GM19043 (cell line): ENCODE measurements around the gene OR52N1.

Experiments used
- ATAC-seq: cut with Tn5 transposase; IDR thresholded peaks from one replicate; pipeline ENCODE4 v1.9.1; 2021; ENCODE audit warnings: low read depth; ENCODE audit not compliant: unreplicated experiment

The OR52N1 gene

DNA sequence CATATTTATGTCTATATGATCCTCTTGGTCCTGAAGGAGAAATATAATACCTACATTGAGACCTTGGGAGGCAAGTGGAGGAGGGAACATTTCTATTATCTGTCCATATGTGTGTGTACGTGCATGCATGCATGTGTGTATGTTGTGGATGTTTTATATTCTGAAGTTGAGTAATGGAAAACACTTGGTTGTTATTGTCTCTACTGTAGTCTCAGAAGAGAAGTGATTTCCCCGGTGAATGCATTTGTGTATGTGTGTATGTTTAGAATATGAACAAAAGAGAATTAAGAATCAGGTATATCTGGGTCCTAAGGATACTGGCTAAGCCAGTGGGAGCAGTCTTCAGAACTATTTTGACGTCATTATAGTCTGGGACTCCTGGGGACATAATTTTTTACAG, at the start of gene OR52N1:
Gene OR52N1, minus strand, starts transcription at position 101 of the 400 bp plus-strand sequence. CDS start 2,449 bp downstream, outside the sequence.
- ATAC-seq: no peak

DNA sequence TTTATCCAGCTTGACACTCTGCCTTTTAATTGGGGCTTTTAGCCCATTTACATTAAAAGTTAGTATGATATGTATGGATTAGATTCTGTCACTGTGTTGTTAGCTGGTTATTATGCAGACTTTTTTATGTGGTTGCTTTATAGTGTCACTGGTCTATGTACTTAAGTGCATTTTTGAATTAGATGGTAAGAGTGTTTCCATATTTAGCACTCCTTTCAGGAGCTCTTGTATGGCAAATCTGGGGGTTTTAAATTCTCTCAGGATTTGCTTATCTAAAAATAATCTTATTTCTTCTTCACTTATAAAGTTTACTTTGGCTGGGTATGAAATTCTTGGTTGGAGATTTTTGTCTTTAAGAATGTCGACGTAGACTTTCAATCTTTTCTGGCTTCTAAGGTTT, 46.6 kb upstream of the OR52N1 start:
- no peak for ATAC-seq

DNA sequence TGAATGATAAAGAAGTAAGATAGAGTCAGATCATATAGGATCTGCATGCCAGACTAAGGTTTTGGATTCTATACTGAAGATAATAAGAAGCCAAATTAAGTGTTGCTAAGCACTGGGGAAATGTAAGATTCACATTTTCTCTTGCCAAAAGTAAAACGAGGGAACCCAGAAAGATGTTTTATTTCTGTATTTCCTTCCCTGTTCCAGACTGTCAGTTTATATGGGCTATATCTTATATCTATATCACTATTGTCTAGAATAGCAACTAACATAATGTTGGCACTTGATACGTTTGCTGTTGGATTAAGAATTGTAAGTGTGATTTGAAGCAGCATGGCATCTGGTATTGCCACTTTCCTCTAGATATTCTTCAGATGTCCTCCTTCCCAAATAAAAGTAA, 42.4 kb upstream of the OR52N1 start:
- ATAC-seq: no peak

DNA sequence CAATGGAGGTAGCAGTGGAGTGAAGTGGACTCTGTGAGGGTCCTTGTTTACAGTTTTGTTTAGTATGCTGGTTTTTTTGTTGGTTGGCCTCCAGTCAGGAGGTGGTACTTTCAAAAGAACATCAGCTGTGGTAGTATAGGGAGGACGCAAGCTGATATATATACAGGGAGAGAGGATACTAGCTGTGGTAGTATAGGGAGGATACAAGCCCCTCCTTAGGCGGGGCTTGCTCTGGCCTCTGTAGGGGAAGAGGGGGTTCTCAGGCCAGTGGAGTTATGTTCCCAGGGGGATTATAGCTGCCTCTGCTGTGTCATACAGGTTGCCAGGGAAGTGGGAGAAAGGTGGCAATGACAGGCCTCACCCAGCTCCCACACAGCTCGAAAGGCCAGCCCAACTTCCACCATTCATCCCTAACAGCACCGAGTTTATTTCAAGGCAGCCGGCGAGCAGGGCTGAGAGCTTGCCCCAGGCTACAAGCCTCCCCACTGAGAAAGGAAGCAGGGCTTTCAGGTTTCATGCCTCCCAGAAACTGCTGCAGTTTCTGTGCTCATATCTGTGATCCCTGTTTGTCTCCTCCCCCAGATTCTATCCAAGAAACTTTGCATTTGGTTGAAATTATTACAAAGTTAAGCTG, 40.2 kb upstream of the OR52N1 start:
- no peak for ATAC-seq

DNA sequence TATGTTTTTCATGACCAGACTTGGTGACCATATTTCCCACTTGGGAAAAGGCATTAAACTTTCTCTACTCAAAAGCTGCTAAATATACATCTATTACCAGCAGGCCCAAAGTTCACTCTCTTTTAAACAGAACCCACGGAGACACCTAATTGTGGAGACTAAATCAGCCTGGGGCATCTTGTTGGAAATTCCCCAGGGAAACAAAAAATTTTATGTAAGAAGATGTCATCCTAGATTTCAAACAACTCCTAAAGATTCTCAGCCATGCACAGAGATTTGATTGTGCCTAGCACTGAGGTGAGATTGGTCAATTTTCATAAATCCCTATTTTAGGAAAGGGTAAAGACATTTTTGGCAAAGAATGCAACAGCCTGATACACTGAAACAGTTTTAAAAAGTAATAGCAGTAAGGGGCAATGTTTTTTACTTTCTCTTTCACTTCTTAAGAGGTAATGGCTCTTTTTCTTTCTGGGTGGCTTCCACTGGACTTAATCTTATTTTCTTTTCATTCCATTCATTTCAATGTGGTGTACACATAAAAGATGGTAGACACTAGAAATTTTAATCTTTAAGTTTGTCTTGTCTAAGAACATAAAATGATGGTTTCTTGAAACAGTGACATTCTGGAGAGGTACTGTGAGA, 27.3 kb upstream of the OR52N1 start:
- ATAC-seq: peak; percentile 64

DNA sequence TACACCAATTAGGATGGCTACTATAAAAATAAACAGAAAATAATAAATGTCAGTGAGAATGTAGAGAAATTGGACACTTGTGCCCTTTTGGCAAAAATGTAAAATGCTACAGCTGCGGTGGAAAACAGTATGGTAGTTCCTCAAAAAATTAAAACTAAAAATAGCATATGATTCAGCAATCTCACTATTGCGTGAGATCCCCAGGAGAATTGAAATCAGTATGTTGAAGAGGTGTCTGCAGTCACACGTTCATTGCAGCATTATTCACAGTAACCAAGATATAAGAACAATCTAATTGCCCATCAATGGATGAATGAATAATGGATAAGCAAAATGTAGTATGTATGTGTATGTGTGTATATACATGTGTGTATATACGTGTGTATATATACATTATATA, 24.5 kb upstream of the OR52N1 start:
- no peak for ATAC-seq

DNA sequence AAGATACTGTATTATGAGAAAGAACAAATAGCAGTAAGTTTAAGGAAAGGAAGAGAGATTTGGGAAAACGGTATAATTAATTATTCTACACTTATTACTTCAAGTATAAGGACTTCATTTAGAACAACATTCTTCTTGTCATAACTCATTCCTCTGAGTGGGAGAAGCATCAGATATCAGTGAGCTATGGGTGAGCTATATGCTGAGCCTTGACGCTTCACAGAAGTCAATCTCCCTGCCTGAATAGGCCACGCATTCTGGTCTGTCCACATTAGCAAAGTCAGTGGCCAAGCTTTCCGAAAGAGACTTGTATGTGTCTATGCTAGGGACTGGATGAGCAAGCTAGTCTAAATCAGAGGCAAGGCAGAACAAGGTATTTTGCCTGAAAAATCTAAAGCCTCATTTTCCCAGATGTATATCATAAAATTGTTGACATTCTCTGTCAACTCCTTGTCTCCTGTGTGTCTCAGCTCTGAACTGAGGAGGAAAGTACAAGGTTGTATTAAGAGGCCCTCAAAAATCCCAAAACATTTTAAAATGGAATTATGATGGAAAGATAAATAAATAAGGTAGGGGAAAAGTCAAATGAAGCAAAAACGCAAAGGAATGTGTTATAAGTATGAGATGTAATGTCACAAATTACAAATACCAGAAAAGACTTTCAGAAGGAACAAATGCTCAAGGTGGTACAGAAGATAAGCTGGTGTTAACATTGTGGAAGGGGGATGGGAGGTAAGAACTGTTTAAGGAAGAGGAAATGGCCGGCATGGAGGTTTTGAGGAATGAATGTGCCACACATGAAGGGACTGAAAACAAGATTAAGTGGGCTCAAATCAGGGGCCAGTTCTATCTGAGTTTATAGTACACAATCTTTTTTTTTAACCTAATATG, 19.1 kb upstream of the OR52N1 start:
- ATAC-seq: no peak

DNA sequence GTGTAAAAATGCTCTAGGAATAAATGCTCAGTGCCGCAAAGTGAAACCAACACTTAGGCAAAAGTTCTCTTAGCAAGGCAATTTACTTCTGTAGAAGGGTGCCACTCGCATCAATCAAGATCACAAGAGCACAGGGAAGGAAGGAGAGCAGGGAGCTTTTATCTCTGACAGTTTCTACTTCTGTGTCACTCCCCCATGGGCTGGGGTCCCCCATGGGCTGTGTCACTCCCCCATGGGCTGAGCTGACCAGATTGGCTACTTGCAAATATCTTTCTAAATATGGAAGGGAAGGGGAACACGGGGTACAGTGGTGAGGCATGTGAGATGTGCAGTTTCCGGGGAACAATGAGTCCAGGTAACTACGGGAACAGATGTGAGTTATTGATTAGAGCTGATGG, 18.1 kb upstream of the OR52N1 start:
- ATAC-seq: peak; percentile 17

DNA sequence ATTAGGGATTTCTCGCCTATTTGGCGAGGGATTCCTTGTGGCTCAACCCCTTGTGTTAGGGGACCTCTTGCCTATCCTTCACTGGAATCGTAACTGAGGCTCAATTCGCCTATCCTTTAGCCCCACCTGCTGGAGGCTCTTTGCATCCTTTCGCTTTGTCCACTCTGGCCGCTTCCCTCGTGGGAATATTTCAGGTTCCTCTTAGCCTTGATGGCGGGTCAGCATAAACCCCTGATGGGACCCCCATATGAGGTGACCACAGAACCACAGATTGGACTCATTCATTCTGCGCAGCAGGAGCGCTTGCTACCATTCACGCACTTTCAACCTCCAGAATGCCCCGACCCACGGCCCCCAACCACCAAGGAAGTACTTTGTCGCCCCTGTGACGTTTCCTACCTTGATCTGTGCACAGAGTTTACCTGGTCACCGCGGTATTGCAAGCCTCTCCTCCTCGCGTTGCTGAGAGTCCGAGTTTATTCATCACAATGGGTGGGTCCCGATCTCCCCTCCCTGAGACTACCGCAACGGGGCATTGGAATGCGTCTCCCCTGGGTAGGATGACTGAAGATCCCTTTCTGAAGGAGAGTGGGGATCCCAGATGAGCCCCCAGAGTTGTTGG, 17.5 kb upstream of the OR52N1 start, which contains the start of gene OR52N2:
Gene OR52N2, plus strand, starts transcription at position 425 of the 622 bp plus-strand sequence. CDS start 11,412 bp downstream, outside the sequence.
- ATAC-seq: peak; percentile 85

DNA sequence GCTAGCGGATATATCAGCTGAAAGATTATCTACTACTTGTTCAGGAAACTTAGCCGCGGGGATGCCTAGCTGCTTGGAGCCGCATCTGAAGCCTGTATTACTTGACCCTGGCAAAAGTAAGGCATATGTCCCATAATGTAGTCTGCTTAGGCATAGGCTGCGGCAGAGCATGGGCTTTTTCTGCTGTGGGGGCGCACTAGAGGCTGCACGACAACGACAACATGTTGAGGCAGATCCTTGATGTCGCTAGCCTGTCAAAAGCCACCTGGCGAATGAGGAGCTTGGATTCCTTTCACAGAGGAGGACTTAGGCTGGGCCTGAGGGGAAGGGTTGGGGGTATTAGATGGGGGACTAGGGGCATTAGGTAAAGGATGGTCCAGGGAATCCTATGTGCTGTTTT, 16.5 kb upstream of the OR52N1 start:
- no peak for ATAC-seq

DNA sequence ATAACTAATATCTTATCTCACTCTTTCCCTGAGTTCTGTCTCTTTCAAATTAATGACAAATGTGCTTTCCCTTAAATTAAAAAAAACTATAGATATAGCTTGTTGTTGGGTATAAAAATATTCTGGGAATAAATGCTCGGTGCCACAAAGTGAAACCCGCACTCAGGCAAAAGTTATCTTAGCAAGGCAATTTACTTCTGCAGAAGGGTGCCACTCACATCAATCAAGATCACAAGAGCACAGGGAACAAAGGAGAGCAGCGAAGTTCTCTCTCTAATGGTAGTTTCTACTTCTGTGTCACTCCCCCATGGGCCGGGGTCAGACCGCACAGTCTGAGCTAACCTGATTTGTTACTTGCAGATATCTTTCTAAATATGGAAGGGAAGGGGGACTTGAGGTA, 12.9 kb upstream of the OR52N1 start:
- no peak for ATAC-seq

DNA sequence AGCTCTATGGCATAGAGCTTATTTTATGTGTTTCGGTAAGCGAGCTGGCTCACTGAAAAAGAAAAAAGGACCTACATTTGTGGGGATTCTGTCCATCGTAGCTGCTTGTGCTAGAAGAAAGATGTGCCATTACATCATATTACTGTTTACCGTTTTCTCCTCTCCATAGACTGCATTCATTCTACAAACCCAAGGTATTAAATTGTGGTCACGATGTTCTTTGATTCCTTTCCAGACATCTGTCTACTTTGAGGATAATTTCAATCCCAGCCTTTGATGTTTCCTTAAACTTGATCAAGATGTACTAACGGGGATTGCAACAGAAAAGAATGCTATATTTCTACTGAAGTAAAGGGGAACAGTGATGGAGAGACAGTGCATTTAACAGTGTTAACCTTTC, 5.5 kb upstream of the OR52N1 start:
- no peak for ATAC-seq

DNA sequence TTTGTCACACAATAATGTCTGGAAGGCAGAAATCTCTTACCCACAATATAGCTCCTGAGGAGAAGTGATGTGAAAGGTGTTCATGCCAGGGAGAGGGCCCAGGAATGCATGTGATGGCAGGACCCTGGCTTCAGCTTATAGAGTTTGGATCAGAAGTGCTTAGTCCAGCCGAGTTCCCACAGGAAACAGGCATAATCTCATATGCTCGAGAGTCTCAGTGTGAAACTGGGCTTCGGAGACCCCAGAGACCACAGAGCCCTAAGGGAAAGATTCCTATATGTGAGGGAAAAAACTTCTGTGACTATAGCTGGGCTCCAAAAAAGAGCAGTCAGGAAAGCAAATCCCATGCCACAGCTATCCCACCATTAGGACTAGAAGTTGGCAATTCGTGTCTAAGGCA, 7.8 kb downstream of the OR52N1 start, which contains the start of gene OR52N5:
Gene OR52N5, minus strand, starts transcription at position 101 of the 400 bp plus-strand sequence. CDS start 4,721 bp downstream, outside the sequence.
- ATAC-seq: no peak

DNA sequence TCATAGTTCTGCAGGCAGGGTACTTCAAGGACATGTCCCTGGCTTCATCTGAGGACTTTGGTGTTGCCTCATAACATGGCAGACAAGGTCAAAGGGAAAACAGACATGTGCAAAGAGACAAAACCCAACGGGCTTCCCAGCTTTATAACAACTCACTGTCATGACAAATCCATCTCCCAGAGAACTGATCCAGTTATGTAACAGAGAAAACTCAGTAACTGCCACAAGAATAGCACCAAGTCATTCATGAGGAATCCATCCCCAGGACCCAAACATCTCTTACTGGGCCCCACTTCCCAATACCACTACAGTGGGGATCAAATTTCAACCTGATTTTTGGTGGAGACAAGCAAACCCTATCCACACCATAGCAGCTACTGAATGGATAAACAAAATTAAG, 24.0 kb downstream of the OR52N1 start:
- no peak for ATAC-seq

DNA sequence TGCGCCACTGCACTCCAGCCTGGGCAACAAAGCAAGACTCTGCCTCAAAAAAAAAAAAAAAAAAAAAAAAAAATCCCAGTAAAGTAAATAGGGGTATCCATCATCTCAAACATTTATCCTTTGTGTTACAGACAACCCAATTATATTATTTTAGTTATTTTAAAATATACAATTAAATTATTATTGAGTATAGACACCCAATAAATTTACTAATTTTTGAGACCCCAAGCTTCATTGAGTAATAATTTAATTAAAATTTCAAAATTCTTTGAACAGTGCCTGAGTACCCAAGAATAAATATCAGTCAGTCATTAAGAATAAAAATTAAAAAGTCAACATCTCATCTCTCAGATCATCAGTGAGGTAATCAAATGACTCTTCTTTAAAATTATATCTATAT, 37.1 kb downstream of the OR52N1 start, which contains the start of gene OR52N4:
Gene OR52N4, plus strand, starts transcription at position 301 of the 400 bp plus-strand sequence. CDS start 498 bp downstream, outside the sequence.
- no peak for ATAC-seq

DNA sequence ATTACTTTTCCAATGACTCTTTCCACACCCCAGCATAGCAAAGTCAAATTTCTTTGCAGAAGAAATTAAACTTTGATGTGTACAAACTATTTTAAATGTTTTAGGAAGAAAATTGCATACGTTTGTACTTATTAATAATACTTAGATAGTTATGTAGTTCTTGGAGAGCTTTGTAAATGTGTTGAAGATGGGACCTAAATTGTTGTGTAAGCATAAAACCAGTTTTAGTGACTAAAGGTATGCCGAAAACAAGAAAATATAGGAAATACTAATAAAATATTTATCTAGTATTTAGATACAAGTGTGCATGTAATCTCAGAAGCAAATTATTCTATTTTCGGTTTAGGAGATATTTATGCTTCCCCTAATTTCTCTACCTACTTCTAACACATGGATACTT, 41.2 kb downstream of the OR52N1 start:
- ATAC-seq: no peak

DNA sequence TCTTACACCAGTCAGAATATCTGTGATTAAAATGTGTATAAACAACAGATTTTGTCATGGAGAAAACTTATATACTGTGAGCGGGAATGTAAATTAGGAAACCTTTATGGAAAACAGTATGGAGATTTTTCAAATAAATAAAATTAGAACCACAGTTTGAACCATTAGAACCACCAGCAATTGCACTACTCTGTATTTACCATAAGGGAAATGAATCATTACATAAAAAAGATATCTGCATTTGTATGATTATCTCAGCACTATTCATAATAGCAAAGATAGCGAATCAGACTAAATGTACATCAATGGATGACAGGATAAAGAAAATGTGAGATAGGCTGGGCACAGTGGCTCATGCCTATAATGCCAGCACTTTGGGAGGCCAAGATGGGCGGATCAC, 44.5 kb downstream of the OR52N1 start:
- ATAC-seq: no peak

DNA sequence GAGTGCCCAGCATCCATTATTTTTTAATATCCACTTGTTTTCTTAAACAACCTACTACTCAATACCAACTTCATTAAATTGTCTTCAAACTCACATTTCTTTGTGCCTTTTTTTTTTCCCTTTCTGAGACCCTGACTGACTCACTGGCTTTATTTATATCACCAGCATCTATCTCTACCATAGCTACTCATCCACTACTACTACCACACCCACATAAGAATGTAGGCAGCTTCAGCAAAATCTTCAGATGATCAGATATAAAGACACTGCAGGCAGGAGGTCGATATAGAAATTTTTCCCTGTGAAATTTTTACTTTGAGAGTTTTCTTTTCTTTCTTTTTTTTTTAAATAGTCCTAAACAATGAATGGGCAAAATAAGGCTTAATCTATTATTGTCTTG, 52.6 kb downstream of the OR52N1 start:
- no peak for ATAC-seq

DNA sequence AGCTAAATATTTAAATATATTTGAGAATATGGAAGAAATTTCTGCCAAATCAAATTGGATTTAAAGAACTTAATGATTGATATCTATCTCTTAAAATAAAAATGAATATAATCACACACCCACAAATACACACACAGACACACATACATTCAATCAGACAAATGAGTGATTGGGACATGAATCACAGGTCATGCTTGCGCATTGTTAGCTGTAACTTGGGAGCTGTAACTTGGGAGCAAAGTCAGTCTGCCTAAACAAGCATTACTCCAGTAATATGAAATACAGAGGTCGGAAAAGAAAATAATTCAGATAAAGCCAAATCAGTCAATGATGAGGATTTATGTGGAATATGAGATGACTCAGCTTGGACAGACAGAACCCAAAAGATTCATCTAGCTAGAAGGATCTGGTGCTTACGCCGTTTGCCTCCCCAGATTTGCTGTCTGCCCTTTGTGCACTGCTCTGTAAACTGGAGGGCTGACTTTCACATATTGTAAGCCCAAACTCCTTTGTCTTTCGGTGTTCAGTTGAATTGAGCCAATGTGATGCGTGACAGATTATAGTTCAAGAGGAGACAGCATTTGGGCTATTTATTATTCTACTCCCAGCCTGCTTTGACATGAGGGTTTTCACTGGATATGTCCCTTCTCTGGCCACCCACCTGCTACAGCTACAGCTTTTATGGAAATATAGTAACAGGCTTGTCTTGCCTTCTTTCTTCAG, 53.2 kb downstream of the OR52N1 start:
- ATAC-seq: no peak

DNA sequence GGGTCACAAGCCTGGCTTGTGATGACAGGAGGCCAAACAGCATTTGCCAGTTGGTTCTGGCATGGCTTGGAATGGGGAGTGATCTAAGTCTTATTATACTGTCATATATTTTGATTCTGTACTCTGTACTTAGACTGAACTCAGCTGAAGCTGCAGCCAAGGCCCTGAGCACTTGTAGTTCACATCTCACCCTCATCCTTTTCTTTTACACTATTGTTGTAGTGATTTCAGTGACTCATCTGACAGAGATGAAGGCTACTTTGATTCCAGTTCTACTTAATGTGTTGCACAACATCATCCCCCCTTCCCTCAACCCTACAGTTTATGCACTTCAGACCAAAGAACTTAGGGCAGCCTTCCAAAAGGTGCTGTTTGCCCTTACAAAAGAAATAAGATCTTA, 54.0 kb downstream of the OR52N1 start:
- ATAC-seq: no peak
